ENCODE data around the gene CD83. TPM values are rescaled to one million over a fixed set of nuclear protein-coding genes. Genes with fewer than 3 reads are reported as not detected.

Gene CD83
- total RNA-seq, 1 experiment from 2014 or later = 7.0 TPM

DNA sequence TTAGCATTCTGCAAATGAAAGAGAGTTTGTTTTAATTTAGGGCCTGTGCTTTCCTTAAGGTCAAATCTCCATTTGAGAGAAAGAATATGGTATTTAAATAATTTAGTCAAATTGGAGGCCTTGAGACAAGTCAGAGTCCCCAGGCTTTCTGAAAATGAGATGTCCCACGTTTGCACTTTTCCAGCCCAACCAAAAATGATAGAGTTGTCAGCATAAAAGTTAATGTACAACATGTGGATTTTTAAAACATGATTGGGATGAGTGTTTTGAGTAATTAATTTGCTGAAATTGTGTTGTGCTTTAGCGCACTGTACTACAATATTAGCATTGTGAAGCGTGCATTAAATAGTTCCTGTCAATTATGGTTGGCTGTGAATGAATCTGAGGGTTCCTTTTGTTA is 10.0 kb downstream of the CD83 start:
- H2BK120ac ChIP-seq (ENCODE audit: low read depth, low read length, poor library complexity, severe bottlenecking) = no peak overlapping the region
- H3K9ac ChIP-seq (ENCODE audit: extremely low read depth, insufficient read length, low read length) = no peak overlapping the region
- H3K4me3 Mint-ChIP-seq = no peak overlapping the region
- H3K27me3 Mint-ChIP-seq (ENCODE audit: low read depth) = no peaks in the 10 kb centered on the region
- H4K20me1 ChIP-seq (ENCODE audit: control insufficient read depth, insufficient read depth, insufficient read length) = no peaks in the 10 kb centered on the region
- no peak overlapping the region for H3K4ac ChIP-seq (ENCODE audit: low read depth, low read length)
- H3K23me2 ChIP-seq (ENCODE audit: insufficient read length, low read depth, low read length, poor library complexity, severe bottlenecking) = no peaks in the 10 kb centered on the region
- no peak overlapping the region for H3K27ac ChIP-seq (ENCODE audit: insufficient read length, low read depth, low read length)
- H2BK12ac ChIP-seq (ENCODE audit: insufficient read length, low read depth, low read length) = no peak overlapping the region
- H3K56ac ChIP-seq (ENCODE audit: insufficient read length, low read depth, low read length) = no peak overlapping the region
- H3K18ac ChIP-seq (ENCODE audit: insufficient read length, low read depth, low read length) = no peak overlapping the region
- no peak overlapping the region for H3K23ac ChIP-seq (ENCODE audit: insufficient read length, low read depth, low read length)
- peaks cover 12% of the 10 kb centered on the region; the same call in 1 of the 2 replicates for H3K4me1 ChIP-seq (ENCODE audit: insufficient read depth, low read length)
- H3K27ac Mint-ChIP-seq = no peak overlapping the region
- H2AK5ac ChIP-seq (ENCODE audit: insufficient read length, low read length) = no peak overlapping the region
- no peak overlapping the region for H4K91ac ChIP-seq (ENCODE audit: insufficient read length, low read depth, low read length)
- TF ChIP-seq, protein P1, sequence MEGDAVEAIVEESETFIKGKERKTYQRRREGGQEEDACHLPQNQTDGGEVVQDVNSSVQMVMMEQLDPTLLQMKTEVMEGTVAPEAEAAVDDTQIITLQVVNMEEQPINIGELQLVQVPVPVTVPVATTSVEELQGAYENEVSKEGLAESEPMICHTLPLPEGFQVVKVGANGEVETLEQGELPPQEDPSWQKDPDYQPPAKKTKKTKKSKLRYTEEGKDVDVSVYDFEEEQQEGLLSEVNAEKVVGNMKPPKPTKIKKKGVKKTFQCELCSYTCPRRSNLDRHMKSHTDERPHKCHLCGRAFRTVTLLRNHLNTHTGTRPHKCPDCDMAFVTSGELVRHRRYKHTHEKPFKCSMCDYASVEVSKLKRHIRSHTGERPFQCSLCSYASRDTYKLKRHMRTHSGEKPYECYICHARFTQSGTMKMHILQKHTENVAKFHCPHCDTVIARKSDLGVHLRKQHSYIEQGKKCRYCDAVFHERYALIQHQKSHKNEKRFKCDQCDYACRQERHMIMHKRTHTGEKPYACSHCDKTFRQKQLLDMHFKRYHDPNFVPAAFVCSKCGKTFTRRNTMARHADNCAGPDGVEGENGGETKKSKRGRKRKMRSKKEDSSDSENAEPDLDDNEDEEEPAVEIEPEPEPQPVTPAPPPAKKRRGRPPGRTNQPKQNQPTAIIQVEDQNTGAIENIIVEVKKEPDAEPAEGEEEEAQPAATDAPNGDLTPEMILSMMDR (conservative IDR thresholded peaks at IDR 0.05) = no peak
- no peak overlapping the region for H2BK20ac ChIP-seq (ENCODE audit: low read depth, low read length, poor library complexity, severe bottlenecking)
- DNase-seq = no peak
- H3K9me3 ChIP-seq (ENCODE audit: control insufficient read depth, low read depth, low read length) = no peaks in the 10 kb centered on the region
- no peak overlapping the region for H4K5ac ChIP-seq (ENCODE audit: insufficient read length, low read depth, low read length)
- no peak overlapping the region for H3K14ac ChIP-seq (ENCODE audit: insufficient read depth, low read length)
- H2BK15ac ChIP-seq (ENCODE audit: low read depth, low read length) = no peak overlapping the region
- no peak overlapping the region for H2AFZ ChIP-seq (ENCODE audit: low read length)
- H2BK5ac ChIP-seq (ENCODE audit: insufficient read length, low read length) = no peak overlapping the region
- peaks cover 29 to 30% of the 10 kb centered on the region in 2 experiments for H3K4me1 Mint-ChIP-seq
- peaks cover 0 to 2% (median 0%) of the 10 kb centered on the region in 3 experiments; a peak in 1 of 7 replicates for H3K36me3 Mint-ChIP-seq (ENCODE audit: insufficient read depth in 1 of 3, low read depth in 3 of 3)
- no peak overlapping the region for H3K4me2 ChIP-seq (ENCODE audit: insufficient read depth, insufficient read length, low read length)
- no peaks in the 10 kb centered on the region for H3K9me3 Mint-ChIP-seq
- WGBS (ENCODE audit: extremely low coverage, insufficient read length, low lambda C conversion rate) = no CpG with 5 or more reads among the region's 3 CpGs
- H3T11ph ChIP-seq (ENCODE audit: low read length) = no peak overlapping the region
- H3K79me1 ChIP-seq (ENCODE audit: insufficient read depth, low read depth, low read length, poor library complexity, severe bottlenecking) = no peaks in the 10 kb centered on the region
- H4K8ac ChIP-seq (replicated peaks; ENCODE audit: insufficient read length, low read depth, low read length) = no peak overlapping the region
- no peaks in the 10 kb centered on the region for H3K79me2 ChIP-seq (ENCODE audit: insufficient read depth, low read length)
- H3K27me3 ChIP-seq (ENCODE audit: insufficient read depth, low read length) = no peaks in the 10 kb centered on the region
